IPS-18a (cell line): ENCODE data around the gene CPNE1.
"Not testable (repeated sequence)": the region's sequence is repeated elsewhere in the genome, so short reads cannot be mapped to it uniquely, and the experiment has no call there.

Experiments used
- H3K27ac ChIP-seq: one replicate; pipeline ENCODE4 v1.5.1; 2013; ENCODE audit warnings: low read length
- H3K27me3 ChIP-seq: one replicate; pipeline ENCODE4 v1.6.1; 2013; ENCODE audit warnings: mild to moderate bottlenecking, low read length; ENCODE audit not compliant: control insufficient read depth, insufficient read depth
- H3K36me3 ChIP-seq: one replicate; pipeline ENCODE4 v1.6.1; 2013; ENCODE audit warnings: low read depth, low read length; ENCODE audit not compliant: control insufficient read depth
- H3K4me1 ChIP-seq: one replicate; pipeline ENCODE4 v1.6.1; 2013; ENCODE audit warnings: low read depth, low read length; ENCODE audit not compliant: control insufficient read depth
- H3K4me3 ChIP-seq: one replicate; pipeline ENCODE4 v1.5.1; 2013; ENCODE audit warnings: low read length
- H3K9ac ChIP-seq: one replicate; pipeline ENCODE4 v1.6.1; 2013; ENCODE audit warnings: mild to moderate bottlenecking, low read length, moderate library complexity
- H3K9me3 ChIP-seq: one replicate; pipeline ENCODE4 v1.6.1; 2013; ENCODE audit warnings: low read depth, low read length; ENCODE audit not compliant: control insufficient read depth

Gene CPNE1

DNA sequence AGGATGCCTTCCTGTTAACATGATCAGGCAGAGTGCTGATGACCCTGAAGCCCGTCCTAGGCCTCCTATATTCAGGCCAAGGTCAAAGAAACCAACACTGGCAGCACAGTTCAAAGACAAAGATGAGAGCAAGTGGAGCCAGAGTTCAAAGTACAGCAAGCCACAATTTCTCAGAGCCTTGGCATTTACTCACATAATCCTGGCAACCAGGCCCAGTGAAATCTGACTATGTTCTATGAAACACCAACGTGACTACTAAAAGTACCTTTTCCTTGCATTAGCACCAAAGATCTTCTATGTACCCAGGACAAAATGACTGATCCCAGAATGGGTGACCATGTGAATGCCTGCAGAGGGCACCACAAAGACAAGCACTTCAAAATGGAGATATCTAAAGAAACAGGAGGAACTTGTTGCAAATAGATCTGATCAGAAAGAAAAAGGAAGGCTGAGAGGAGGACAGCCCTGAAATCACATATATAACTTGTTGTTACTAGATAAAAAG is 30.6 kb upstream of the CPNE1 start:
- Histone ChIP-seq H3K27me3 (no peaks in the 10 kb centered on the region), H3K9me3 (no peaks in the 10 kb centered on the region), H3K4me1 (no peaks in the 10 kb centered on the region), H3K4me3 (no peak overlapping the region), H3K27ac (no peak overlapping the region), H3K36me3 (no peaks in the 10 kb centered on the region), H3K9ac (no peak overlapping the region)

DNA sequence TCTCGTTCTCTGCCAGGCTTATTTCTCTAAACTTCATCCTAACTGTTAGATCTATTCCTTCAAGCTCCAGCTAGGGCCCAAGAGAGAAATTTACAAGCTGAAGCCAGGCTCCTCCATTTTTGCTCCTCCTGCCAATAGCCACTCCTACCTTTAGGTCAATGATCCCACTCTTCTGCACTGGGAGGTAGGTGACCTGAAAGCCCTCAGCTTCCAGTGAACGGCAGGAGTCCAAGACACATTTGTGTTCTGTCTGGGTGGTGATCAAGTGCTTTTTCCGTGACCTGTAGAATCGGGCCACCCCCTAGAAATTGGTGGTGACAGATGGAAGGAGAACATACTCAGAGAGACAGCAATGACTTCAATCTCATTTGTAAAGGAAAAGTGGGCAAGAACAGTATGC is 25.6 kb upstream of the CPNE1 start:
- no peak overlapping the region for H3K4me3 ChIP-seq
- H3K36me3 ChIP-seq = no peaks in the 10 kb centered on the region
- H3K9ac ChIP-seq = no peak overlapping the region
- no peaks in the 10 kb centered on the region for H3K9me3 ChIP-seq
- H3K4me1 ChIP-seq = no peaks in the 10 kb centered on the region
- no peak overlapping the region for H3K27ac ChIP-seq
- H3K27me3 ChIP-seq = no peaks in the 10 kb centered on the region

DNA sequence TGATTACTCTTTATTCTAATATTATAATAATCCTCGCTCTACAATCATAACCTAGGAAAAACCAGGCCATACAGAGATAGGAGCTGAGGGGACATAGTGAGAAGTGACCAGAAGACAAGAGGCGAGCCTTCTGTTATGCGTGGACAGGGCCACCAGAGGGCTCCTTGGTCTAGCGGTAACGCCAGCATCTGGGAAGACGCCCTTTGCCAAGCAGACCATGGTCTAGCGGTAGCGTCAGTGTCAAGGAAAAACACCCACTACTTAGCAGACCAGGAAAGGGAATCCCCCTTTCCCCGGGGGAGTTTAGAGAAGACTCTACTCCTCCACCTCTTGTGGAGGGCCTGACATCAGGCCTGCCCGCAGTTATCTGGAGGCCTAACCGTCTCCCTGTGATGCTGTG is 22.2 kb upstream of the CPNE1 start:
- H3K9ac ChIP-seq, H3K36me3 ChIP-seq, H3K27me3 ChIP-seq, H3K4me3 ChIP-seq, H3K9me3 ChIP-seq, H3K27ac ChIP-seq, H3K4me1 ChIP-seq: not testable (repeated sequence)

GRCh38 chr20:35685368-35685767 is 20.7 kb upstream of the CPNE1 start:
- H3K9me3 ChIP-seq, H3K9ac ChIP-seq, H3K36me3 ChIP-seq, H3K27me3 ChIP-seq, H3K4me1 ChIP-seq, H3K4me3 ChIP-seq, H3K27ac ChIP-seq: not testable (repeated sequence)

DNA sequence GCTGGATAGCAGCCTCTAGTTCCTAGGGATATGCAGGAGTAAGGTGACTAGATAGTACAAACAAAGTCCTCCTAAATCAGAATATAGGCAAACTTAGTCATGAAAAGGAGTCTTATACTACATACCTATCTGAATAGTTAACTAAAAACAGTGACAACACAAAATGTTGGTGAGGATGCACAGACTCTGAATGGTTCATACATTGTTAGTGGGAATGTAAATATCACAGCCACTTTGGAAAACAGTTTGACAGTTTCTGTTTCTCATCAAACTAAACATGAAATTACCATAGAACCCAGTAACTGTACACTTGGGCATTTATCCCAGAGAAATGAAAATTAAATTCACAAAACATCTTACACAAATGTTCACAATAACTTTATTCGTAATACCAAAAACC is 17.3 kb upstream of the CPNE1 start:
- H3K4me1 ChIP-seq = no peaks in the 10 kb centered on the region
- no peaks in the 10 kb centered on the region for H3K36me3 ChIP-seq
- H3K4me3 ChIP-seq = no peak overlapping the region
- H3K9ac ChIP-seq = no peak overlapping the region
- H3K27ac ChIP-seq = no peak overlapping the region
- H3K27me3 ChIP-seq = no peaks in the 10 kb centered on the region
- no peaks in the 10 kb centered on the region for H3K9me3 ChIP-seq

DNA sequence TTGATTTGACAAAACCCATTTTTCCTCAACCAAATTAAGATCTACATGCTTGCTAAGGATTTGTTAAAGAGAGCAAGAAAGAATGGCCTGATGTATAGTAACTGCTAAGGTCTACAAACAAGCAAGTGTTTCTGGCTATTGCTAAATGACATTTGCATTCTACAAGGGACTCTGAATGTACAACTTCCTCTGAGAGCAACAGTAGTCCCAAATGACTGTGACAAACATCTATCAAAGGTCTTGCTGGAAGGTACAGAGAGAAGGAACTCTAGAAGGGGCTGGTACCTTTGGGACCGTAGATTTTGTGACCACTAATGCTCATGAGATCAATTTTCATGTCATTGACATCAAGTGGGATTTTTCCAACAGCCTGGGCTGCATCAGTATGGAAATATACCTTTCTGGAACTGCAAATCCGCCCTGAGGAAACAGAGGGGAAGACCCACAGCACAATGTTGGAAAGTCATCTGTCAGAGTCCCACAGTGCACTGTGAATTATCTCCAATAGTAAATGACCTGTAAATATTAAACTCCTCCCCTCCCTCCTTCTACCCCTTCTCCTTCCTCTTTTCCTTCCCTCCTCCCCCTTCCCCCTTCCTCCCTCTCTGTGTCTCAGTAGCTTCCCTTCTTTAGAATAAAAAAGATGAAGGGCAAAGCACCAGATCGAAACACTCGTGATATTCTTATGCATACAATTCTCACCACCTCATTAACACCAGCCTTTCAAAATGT is 15.9 kb upstream of the CPNE1 start:
- Histone ChIP-seq H3K36me3 (no peaks in the 10 kb centered on the region), H3K4me1 (no peaks in the 10 kb centered on the region), H3K27ac (no peak overlapping the region), H3K9me3 (no peaks in the 10 kb centered on the region), H3K9ac (no peak overlapping the region), H3K4me3 (no peak overlapping the region), H3K27me3 (no peaks in the 10 kb centered on the region)

DNA sequence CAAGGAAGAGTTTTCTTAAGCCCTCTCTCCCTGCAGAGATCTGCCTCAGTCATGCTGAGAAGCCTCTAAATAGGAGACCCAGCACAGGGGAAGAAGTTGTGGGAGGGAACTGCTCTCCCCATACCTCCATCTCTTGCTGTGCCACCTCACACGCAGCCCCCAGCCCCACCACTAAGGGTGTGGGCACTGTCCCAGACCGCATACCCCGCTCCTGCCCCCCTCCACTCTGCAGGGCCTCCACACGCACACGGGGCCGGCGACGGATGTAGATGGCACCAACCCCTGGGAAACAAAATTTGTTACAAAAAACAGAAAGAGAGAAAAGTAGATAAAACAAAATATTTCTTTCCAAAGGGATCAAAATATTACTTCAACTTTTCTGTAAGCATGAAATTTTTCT is 10.2 kb upstream of the CPNE1 start:
- no peaks in the 10 kb centered on the region for H3K9me3 ChIP-seq
- H3K36me3 ChIP-seq = peaks cover 15% of the 10 kb centered on the region
- H3K4me1 ChIP-seq = no peaks in the 10 kb centered on the region
- no peak overlapping the region for H3K9ac ChIP-seq
- no peak overlapping the region for H3K27ac ChIP-seq
- H3K27me3 ChIP-seq = no peaks in the 10 kb centered on the region
- no peak overlapping the region for H3K4me3 ChIP-seq

DNA sequence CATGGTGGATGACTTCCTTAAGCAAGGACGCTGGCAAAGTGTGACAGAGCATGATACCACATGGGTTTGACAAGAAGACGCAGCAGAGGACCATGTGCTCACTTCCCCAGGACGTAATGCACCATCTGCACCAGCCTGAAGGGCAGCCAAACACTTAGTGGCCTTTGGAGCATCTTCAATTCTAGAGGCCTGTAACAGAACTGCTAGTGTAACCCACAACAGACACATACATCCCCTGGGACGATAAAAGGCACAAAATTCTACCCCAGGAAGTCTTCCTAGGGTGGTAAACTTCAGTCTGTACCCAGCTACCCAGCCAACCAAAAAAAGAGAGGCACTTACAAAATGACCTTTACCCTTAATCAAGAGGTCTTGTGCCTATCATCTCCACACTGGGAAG is 9.2 kb upstream of the CPNE1 start:
- Histone ChIP-seq H3K27me3 (no peaks in the 10 kb centered on the region), H3K4me3 (no peak overlapping the region), H3K36me3 (peaks cover 17% of the 10 kb centered on the region), H3K27ac (no peak overlapping the region), H3K9me3 (no peaks in the 10 kb centered on the region), H3K9ac (no peak overlapping the region), H3K4me1 (no peaks in the 10 kb centered on the region)

DNA sequence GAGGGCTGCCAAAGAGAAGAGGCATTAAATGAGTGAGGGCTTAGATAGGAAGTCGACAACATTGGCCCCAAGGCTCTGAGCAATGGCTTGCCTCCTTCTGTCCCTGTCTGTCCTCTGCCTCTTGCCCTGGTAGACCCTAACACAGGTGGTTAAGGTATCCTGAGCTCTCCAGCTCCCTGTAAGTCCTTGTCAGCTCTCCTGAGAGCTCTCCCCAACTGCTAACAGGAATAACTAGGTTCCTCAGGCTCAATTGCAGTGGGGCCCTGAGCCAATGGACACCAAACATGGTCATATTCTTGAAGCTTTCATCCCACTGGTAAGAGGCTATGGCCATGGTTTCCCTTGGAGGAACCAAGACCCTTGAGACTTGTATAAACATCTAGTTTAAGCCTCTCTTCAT is 5.0 kb upstream of the CPNE1 start:
- H3K9ac ChIP-seq = no peak overlapping the region
- H3K27me3 ChIP-seq = no peaks in the 10 kb centered on the region
- H3K4me1 ChIP-seq = no peaks in the 10 kb centered on the region
- H3K36me3 ChIP-seq = peaks cover 17% of the 10 kb centered on the region
- no peak overlapping the region for H3K27ac ChIP-seq
- no peak overlapping the region for H3K4me3 ChIP-seq
- H3K9me3 ChIP-seq = no peaks in the 10 kb centered on the region

GRCh38 chr20:35669221-35669620 is 4.5 kb upstream of the CPNE1 start:
- no peak overlapping the region for H3K27ac ChIP-seq
- H3K36me3 ChIP-seq = peaks cover 14% of the 10 kb centered on the region
- H3K4me1 ChIP-seq = no peaks in the 10 kb centered on the region
- no peak overlapping the region for H3K4me3 ChIP-seq
- H3K9ac ChIP-seq = no peak overlapping the region
- H3K9me3 ChIP-seq = no peaks in the 10 kb centered on the region
- H3K27me3 ChIP-seq = no peaks in the 10 kb centered on the region

GRCh38 chr20:35665949-35666288 is 1.2 kb upstream of the CPNE1 start:
- H3K9me3 ChIP-seq = no peaks in the 10 kb centered on the region
- no peak overlapping the region for H3K27ac ChIP-seq
- peaks cover 9% of the 10 kb centered on the region for H3K36me3 ChIP-seq
- no peak overlapping the region for H3K4me3 ChIP-seq
- no peak overlapping the region for H3K9ac ChIP-seq
- H3K27me3 ChIP-seq = no peaks in the 10 kb centered on the region
- peaks cover 19% of the 10 kb centered on the region for H3K4me1 ChIP-seq
